Nucleus accumbens (tissue), 56 donors: ENCODE measurements around the gene UNC119B.
"Not testable (repeated sequence)": the region's sequence is repeated elsewhere in the genome, so short reads cannot be mapped to it uniquely, and the experiment has no call there.

Source experiments
- DNase-seq, 56 donors: peaks; one replicate each; lab custom pipeline; 2025; lab: John Stamatoyannopoulos, UW

Gene UNC119B

GRCh38 chr12:120718055-120718454 is 7.8 kb downstream of the UNC119B start:
- no peak for DNase-seq

GRCh38 chr12:120719072-120719471 is 8.8 kb downstream of the UNC119B start:
- no peak for DNase-seq

- no peak for DNase-seq
Measured at GRCh38 chr12:120719496-120720233, 9.4 kb downstream of the UNC119B start.

GRCh38 chr12:120720234-120720986 is 10.2 kb downstream of the UNC119B start:
- DNase-seq: peak in 35 of 56 donors; percentile 6 to 73 (median 32)

- DNase-seq: peak in 1 of 56 donors; percentile 4
Measured at GRCh38 chr12:120720987-120721801, 10.9 kb downstream of the UNC119B start.

DNA sequence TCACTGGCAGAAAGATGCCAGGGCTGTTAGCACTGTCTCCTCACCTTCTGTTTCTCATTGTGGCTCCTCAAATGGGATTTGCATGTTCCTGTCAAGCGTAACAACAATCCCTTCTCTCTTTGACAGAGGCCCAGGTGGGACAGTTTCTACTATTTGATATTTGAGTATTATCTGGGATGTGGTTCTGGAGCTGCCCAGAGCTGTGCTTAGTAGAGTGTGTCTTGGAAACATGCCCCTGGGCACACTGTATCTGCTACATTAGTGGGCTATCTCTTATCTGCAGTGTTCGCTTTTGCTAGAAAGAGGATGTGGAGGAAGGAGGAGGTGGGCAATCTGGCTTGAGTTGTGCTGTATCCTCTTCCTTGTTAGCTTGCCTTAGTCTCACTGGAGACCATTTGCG is 11.6 kb downstream of the UNC119B start:
- DNase-seq: no peak

GRCh38 chr12:120722784-120723183 is 12.5 kb downstream of the UNC119B start:
- DNase-seq: no peak

- no peak for DNase-seq
Measured at GRCh38 chr12:120724720-120725119, 14.5 kb downstream of the UNC119B start.

DNA sequence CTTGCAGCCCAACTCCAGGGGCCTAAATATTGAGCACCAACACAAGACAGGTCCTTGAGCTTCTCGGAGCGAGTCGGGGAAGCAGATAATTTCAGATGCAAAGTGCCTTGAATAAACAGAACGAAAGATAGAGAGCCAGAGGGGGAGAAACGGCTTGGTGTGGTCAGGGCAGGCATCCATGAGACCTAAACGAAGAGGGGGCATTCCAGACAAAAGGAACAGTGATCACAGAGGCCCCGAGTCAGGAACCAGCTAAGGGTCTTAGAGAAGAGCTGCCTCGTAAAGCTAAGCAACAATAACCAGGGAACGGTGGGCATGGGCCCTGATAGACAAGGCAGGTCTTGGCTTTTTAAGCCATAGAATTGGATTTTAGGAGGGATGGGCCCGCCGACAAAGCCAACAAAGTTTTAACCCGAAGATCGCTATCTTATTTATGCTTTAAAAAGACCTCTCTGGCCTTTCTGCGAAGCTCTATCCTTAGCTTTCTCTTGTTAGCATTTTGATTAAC is 14.9 kb downstream of the UNC119B start:
- peak in 1 of 56 donors; percentile 21 for DNase-seq

- peak in 54 of 56 donors; percentile 17 to 88 (median 66) for DNase-seq
Measured at GRCh38 chr12:120725659-120726509, 15.6 kb downstream of the UNC119B start, which contains the start of gene ACADS. Gene ACADS, plus strand, starts transcription at chr12:120725826. Its CDS starts 60 bp downstream, at chr12:120725886.

DNA sequence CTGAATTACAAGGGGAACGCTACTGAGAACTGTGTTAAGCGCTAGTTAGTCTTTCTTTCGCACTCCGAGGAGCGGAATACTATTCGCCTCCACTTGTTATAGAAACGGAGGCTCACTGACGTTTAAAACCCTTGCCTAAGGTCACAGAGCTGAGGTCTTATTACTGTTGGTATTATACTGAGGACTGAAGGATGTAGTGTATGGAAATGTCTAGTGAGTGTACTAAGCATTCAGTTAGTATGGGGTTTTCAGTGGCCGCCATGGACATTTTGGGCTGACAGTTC is 16.2 kb downstream of the UNC119B start:
- DNase-seq: no peak

GRCh38 chr12:120726961-120727360 is 16.7 kb downstream of the UNC119B start:
- DNase-seq: no peak

DNA sequence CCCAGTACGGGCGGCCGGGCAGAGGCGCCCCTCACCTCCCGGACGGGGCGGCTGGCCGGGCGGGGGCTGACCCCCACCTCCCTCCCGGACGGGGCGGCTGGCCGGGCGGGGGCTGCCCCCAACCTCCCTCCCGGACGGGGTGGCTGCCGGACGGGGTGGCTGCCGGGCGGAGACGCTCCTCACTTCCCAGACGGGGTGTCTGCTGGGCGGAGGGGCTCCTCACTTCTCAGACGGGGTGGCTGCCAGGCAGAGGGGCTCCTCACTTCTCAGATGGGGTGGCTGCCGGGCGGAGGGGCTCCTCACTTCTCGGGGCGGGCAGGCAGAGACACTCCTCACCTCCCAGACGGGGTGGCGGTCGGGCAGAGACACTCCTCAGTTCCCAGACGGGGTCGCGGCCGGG is 21.9 kb downstream of the UNC119B start:
- DNase-seq: not testable (repeated sequence)

- DNase-seq: no peak
Measured at GRCh38 chr12:120733574-120733973, 23.3 kb downstream of the UNC119B start.

DNA sequence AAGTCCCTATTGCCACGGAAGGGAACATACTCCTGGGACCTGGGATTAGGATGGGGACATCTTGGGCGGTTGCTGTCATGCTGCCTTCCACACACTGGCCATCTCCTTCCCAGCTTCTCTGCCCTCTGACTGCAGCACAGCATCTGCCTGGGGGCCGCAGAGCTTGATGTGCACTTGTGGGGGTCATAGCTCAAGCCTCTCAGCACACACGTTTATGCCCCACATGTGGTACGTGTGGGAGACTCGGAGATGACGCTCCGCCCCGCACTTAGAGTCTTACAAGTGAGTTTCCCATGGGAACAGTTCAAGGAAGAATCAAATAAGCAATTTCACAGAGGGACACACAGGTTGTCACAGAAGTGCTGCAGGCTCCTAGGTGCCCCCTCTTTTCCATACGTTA is 24.0 kb downstream of the UNC119B start:
- no peak for DNase-seq

DNA sequence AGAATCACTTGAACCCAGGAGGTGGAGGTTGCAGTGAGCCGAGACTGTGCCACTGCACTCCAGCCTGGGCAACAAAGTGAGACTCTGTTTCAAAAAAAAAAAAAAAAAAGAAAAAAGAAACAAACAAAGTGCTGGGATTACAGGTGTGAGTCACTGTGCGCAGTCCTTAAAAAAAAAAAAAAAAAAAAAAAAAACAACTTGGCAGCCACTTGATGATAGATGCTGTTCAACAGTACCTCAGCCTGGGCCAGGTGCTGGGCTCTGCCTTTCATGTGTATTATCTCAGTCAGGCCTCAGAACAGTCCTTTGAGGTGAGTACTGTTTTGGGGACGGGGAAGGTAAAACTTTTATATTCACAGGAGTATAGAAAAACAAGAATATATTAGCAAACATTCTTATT is 24.9 kb downstream of the UNC119B start:
- no peak for DNase-seq

DNA sequence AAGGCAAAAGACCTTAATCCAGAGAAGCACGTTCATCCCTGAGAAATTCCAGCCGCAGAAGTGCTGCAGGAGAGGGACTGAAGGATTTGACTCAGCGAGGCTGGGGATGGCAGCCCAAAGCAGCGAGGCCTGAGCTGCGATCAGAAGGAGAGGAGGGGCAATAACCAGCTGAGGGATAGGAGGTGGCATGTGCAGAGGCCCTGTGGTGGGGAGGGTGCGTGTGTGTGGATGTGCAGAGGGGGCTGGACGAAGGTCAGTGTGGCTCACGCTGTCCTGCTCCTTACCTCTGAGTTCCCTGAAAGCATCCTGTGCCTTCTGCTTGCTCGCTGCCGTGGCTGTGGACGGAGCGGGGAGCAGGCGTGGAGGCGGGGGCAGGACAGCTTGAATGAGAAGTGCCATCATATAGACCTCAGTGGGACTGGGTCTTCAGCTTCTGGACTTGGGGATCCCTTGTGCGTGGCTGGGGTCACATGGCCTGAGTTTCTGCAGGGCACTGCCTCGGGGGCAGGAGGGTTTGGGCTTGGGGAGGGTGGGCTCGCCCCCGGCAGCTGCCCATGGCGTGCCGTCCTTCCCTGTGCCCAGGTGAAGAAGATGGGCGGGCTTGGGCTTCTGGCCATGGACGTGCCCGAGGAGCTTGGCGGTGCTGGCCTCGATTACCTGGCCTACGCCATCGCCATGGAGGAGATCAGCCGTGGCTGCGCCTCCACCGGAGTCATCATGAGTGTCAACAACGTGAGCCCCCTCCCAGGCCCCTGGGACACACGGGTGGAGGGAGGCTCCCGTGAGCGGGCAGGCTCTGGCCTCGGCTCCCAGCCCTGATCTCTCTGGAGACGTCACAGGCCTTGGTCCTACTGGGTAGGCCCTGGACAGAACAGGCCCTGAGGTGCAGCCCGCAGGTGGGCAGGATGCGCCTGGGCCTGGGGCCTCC is 26.4 kb downstream of the UNC119B start:
- DNase-seq: no peak

- DNase-seq: peak in 1 of 56 donors; percentile 17
Measured at GRCh38 chr12:120737557-120738251, 27.4 kb downstream of the UNC119B start.
